NCI-H2227 treated with DMSO at 0.1 percent for 48 hours (cell line): Measurements from ENCODE around the gene TSC1.
"Not testable (repeated sequence)": the region's sequence is repeated elsewhere in the genome, so short reads cannot be mapped to it uniquely, and the experiment has no call there.

Source experiments
- DNase-seq: peaks from one replicate; lab custom pipeline; 2025; lab: John Stamatoyannopoulos, UW

Gene TSC1

DNA sequence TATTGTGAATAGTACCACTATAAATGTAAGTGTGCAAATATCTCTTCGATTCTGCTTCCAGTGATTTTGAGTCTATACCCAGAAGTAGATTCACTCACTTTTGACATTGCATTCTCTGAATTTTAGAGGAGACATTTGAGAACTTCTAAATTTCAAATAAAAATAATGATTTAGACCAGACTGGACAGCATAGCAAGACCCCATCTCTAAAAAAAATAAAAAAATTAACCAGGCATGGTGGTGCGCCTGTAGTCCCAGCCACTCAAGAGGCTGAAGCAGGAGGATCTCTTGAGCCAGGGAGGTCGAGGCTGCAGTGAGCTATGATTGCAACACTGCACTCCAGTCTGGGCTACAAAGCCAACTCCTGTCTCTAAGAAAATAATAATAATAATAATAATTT, 32.2 kb upstream of the TSC1 start:
- no peak for DNase-seq

- DNase-seq: no peak
Observed at GRCh38 chr9:132975961-132976360, 31.5 kb upstream of the TSC1 start.

DNA sequence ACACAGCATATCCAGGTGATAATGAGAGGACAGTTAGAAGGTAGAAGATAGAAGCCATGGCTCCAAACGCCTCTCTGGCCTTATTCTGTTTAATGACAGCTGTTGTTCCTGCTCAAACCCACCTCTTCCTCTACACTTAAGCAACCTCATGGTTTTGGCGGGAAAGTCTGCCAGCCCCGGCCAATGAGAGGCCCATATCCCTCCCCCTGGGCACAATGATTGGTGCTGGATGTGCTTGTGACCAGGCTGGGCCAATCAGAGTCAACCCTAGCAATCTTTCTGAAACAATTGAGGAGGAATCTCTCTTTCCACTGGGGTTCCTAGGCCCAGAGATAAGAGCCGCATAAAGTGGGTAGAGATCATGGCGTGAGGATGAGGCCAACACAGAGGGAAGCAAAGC, 29.3 kb upstream of the TSC1 start:
- no peak for DNase-seq

DNA sequence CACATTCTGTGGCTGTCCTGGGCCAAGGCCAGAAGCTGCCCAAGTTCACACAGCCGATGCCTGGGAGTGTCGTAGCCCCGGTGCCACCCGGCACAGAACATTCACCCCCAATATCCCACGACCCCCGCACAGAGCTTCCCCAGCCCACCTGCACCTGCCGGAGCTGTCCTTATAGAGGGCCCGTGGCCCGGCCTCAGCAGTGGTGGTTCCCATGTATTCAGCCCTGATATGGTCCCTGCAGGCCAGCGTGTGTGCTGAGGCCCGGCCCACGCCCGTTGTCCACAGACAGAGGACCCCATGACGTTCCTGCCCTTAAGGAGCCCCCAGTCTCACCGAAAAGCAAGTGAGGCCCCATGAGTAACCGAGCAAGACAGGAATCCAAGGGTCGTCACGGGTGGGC, 28.8 kb upstream of the TSC1 start:
- no peak for DNase-seq

- DNase-seq: no peak
Observed at GRCh38 chr9:132970324-132971062, 26.1 kb upstream of the TSC1 start.

DNA sequence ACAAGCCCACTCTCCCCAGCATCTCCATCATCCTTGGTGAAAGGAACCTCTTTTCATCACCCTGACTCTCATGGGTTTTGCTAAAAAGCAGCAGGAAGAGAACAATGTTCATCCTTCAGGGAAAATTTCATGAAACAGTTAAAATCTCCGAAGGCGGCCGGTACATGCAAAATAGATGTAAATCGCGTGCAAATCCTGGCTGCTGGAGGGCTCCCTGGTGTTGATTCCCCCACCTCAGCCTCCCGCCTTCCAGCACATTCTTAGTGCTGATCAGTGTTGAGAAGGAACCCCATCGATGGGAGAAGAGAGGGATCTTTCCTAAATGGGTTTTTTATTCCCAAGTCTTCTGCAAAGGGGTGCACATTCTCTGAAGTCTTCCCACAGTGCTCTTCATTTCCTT, 25.4 kb upstream of the TSC1 start:
- no peak for DNase-seq

GRCh38 chr9:132967908-132968307, 23.5 kb upstream of the TSC1 start:
- not testable (repeated sequence) for DNase-seq

- DNase-seq: no peak
Observed at GRCh38 chr9:132965478-132965877, 21.1 kb upstream of the TSC1 start.

DNA sequence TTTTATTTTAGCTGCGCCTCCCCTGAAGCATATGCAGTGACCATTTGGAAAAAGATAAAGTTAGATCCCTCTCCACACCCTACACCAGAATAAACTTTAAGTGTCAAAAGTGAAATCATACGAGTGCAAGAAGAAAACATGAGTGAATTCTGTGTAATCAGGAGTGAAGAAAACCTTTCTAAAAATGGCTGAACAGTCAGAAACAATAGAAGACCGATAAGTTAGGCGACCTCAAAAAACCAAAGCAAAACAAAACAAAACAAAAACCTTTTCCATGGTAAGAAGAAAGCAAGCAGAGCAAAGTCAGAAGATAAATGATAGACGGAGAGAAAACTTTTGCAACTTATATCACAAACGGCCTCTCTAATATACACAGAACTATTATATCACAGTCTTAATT, 16.6 kb upstream of the TSC1 start:
- no peak for DNase-seq

- DNase-seq: no peak
Observed at GRCh38 chr9:132957805-132958204, 13.4 kb upstream of the TSC1 start.

DNA sequence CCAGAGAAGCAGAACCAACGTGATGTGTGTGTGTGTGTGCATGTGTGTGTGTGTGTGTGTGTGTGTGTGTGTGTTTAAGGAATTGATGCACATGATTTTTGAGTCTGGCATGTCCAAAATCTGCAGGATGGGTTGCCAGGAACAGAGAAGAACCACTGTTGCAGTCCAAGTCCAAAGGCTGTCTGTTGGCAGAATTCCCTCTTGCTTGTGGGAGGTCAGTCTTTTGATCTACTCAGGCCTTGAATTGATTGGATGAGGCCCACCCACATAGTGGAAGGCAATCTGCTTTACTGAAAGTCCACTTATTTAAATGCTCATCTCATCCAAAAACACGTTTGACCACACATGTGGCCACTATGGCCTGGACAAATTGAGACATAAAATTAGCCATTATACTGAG, 11.4 kb upstream of the TSC1 start:
- no peak for DNase-seq

- DNase-seq: no peak
Observed at GRCh38 chr9:132955123-132955522, 10.7 kb upstream of the TSC1 start.

DNA sequence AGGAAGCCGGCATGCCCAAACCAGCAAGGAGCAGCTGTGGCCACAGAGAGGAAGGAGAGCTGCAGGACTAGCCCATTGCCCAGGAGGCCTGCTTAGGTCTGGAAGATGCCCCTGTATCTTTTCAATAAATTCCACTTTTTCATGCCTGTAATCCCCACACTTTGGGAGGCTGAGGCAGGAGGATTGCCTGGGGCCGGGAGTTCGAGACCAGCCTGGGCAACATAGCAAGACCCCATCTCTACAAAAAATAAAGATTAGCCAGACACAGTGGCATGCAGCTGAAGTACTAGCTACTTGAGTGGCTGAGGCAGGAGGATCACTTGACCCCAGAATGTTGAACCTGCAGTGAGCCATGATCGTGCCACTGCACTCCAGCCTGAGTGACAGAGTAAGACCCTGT, 5.3 kb upstream of the TSC1 start:
- no peak for DNase-seq

DNA sequence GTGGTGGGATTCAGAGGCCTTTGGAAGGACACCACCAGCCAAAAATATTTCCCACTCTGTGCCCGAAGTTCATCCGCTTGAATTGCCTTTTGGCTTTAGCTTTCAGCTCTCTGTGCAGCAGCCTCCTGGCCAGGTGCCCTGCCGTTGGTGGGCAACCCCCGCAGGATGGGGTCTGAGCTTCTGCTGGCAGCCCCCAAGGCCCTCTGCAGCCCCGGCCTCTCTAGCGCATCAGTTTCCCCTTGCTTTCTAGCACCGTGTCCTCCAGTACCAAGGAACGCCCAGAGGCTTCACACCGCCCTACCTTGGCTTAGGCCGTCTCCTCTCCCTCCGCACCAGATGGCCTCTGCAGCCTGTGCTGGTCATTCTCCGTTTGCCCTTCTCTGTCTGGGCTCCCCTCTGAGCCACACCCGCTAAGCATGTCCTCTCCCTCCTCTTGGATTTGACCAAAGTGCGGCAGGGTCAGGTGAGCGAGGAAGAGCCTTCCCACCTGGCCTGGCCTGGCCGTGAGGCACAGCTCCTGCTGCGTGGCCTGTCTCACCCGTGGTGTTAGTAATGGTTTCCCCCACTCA, 4.2 kb upstream of the TSC1 start:
- DNase-seq: no peak

- DNase-seq: no peak
Observed at GRCh38 chr9:132947756-132948155, 3.3 kb upstream of the TSC1 start.

- DNase-seq: no peak
Observed at GRCh38 chr9:132946631-132947295, 2.3 kb upstream of the TSC1 start.

- DNase-seq: no peak
Observed at GRCh38 chr9:132946211-132946610, 1.8 kb upstream of the TSC1 start.

GRCh38 chr9:132945186-132946130, 1.0 kb upstream of the TSC1 start:
- no peak for DNase-seq

GRCh38 chr9:132943651-132944293, 644 bp downstream of the TSC1 start:
- no peak for DNase-seq

DNA sequence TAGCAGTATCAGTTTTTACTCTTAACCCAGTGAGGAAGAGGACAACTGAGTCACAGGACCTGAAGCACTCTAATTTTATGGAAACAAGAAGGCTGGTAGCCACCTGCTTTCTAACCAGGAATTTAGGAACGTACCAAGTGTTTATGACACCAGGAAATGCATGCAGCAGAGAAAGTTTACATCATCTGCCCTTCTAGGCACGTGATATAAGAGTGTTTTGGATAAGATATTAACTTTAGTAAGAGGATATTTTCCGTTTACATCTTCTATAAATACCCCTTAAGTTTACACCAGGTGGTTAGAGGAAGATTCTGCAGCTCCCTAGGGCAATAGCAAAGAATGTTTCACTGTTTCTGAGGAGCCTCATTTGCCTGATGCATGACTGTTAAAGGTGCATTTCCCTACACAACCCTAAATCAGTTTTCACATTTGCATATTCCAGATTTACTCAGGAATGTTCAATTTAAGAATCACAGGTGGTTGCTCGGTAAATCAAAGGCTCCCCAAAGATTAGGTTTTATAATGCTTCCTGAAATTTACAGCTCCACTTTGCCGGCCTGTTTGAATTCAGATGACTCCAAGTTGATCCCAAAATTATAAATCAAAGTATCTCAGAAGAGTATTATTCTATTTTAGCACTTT, 1.8 kb downstream of the TSC1 start:
- no peak for DNase-seq

- no peak for DNase-seq
Observed at GRCh38 chr9:132939169-132939568, 5.2 kb downstream of the TSC1 start.
